ENCODE results near the gene LDLRAD1. TPM values are rescaled to one million over a fixed set of nuclear protein-coding genes. Genes with fewer than 3 reads are reported as not detected.

LDLRAD1 gene
- polyA plus RNA-seq, 1 donor (not counting 4 experiments of a cell fraction or from before 2014, with no cell fraction given), result not detected

DNA sequence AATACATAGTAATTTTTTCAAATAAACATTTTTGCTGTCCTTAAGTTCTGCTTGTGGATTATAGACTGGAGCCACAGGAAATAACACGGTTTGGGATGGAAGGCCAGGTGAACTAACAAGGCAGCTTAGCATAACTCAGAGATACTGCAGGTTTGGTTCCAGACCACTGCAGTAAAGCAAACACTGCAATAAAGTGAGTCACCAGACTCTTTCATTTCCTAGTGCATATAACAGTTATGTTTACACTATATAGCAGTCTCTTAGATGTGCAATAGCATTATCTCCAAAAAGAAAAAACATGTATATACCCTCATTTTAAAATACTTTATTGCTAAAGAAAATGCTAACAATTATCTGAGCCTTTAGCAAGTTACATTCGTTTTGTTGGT, 49.9 kb downstream of the LDLRAD1 start:
- dilution Hi-C loops (cut with MboI; ENCODE audit: extremely low pct_ligation_motif_present, low sequenced_read_pairs), result no loop called here
- DNase-seq (ENCODE audit: low read depth, low spot score) (no peak), FAIRE-seq (no peak)
- Histone ChIP-seq H3K9me1 (ENCODE audit: control insufficient read depth, extremely low read depth, insufficient read depth, low read length) (no peaks in the 10 kb centered on the region), H3K27ac (ENCODE audit: control insufficient read depth, insufficient read depth, low read length) (no peak overlapping the region), H3K9ac (ENCODE audit: control insufficient read depth, extremely low read depth, insufficient read depth, low read length) (no peak overlapping the region), H3K36me3 (ENCODE audit: control insufficient read depth in 2 of 2, extremely low read depth in 1 of 2, insufficient read depth in 2 of 2, low read length in 2 of 2) (peaks cover 22 to 23% of the 10 kb centered on the region in 2 experiments), H3K79me2 (ENCODE audit: control insufficient read depth, insufficient read depth, low read length) (no peaks in the 10 kb centered on the region), H3K27me3 (ENCODE audit: control insufficient read depth, extremely low read depth, insufficient read depth, low read length) (no peaks in the 10 kb centered on the region), H3K4me1 (ENCODE audit: control insufficient read depth, extremely low read depth, insufficient read depth, low read length) (no peaks in the 10 kb centered on the region), H3K4me2 (ENCODE audit: control insufficient read depth, extremely low read depth, insufficient read depth, low read depth, low read length) (no peak overlapping the region), H3K9me3 (ENCODE audit: control insufficient read depth, low read depth, low read length) (no peaks in the 10 kb centered on the region), H4K20me1 (ENCODE audit: control insufficient read depth, extremely low read depth, insufficient read depth, low read length) (no peaks in the 10 kb centered on the region), H3K4me3 (ENCODE audit: control insufficient read depth in 2 of 3, extremely low read depth in 1 of 3, insufficient read depth in 2 of 3, low read depth in 1 of 3, low read length in 3 of 3) (no peak overlapping the region), H2AFZ (ENCODE audit: control insufficient read depth, low read length) (no peak overlapping the region)
- TF ChIP-seq EZH2 (IDR thresholded peaks at IDR 0.05; ENCODE audit: low read length), result no peak
- TF ChIP-seq, protein P1, sequence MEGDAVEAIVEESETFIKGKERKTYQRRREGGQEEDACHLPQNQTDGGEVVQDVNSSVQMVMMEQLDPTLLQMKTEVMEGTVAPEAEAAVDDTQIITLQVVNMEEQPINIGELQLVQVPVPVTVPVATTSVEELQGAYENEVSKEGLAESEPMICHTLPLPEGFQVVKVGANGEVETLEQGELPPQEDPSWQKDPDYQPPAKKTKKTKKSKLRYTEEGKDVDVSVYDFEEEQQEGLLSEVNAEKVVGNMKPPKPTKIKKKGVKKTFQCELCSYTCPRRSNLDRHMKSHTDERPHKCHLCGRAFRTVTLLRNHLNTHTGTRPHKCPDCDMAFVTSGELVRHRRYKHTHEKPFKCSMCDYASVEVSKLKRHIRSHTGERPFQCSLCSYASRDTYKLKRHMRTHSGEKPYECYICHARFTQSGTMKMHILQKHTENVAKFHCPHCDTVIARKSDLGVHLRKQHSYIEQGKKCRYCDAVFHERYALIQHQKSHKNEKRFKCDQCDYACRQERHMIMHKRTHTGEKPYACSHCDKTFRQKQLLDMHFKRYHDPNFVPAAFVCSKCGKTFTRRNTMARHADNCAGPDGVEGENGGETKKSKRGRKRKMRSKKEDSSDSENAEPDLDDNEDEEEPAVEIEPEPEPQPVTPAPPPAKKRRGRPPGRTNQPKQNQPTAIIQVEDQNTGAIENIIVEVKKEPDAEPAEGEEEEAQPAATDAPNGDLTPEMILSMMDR (optimal IDR thresholded peaks at IDR 0.05 in 1 of 3, IDR thresholded peaks at IDR 0.05 in 1 of 3, conservative IDR thresholded peaks at IDR 0.05 in 1 of 3; ENCODE audit: extremely low read depth in 1 of 3, insufficient read depth in 2 of 3, low read length in 3 of 3), result no peak

DNA sequence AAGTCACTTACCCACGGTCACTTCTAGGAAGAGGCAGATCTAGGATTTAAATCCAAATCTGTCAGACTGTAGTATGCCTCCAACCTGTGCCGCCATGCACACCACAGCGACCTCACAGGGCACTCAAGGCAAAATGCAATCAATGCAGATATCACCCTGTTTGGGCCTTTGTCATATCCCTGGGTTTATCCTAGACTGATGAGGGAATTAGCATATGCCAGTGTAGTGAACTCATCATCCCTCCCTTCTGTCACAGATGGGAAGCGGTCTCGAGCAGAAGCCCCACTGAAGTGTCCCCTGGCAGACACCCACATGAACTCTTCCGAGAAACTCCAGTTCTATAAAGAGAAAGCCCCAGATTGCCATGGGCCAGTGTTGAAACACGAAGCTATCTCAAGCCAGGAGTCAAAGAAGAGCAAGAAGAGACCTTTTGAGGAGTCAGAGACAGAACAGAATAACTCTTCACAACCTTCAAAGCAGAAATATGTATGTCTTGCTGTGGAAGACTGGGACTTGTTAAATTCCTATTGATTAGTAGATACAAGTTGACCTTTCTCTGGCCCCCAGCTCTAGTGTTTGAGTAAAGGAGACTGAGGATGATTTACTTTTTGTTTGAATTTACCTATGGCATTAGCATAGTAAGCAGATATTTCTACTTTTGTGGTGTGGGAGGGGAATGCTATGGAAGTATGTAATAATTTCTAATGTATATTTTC, 50.4 kb downstream of the LDLRAD1 start:
- Histone ChIP-seq H2AFZ (ENCODE audit: control insufficient read depth, low read length) (no peak overlapping the region), H3K9ac (ENCODE audit: control insufficient read depth, extremely low read depth, insufficient read depth, low read length) (no peak overlapping the region), H4K20me1 (ENCODE audit: control insufficient read depth, extremely low read depth, insufficient read depth, low read length) (no peaks in the 10 kb centered on the region), H3K27me3 (ENCODE audit: control insufficient read depth, extremely low read depth, insufficient read depth, low read length) (no peaks in the 10 kb centered on the region), H3K4me2 (ENCODE audit: control insufficient read depth, extremely low read depth, insufficient read depth, low read depth, low read length) (no peak overlapping the region), H3K4me3 (ENCODE audit: control insufficient read depth in 2 of 3, extremely low read depth in 1 of 3, insufficient read depth in 2 of 3, low read depth in 1 of 3, low read length in 3 of 3) (no peak overlapping the region), H3K79me2 (ENCODE audit: control insufficient read depth, insufficient read depth, low read length) (no peaks in the 10 kb centered on the region), H3K27ac (ENCODE audit: control insufficient read depth, insufficient read depth, low read length) (no peak overlapping the region), H3K9me3 (ENCODE audit: control insufficient read depth, low read depth, low read length) (no peaks in the 10 kb centered on the region), H3K36me3 (ENCODE audit: control insufficient read depth in 2 of 2, extremely low read depth in 1 of 2, insufficient read depth in 2 of 2, low read length in 2 of 2) (peaks cover 27 to 29% of the 10 kb centered on the region in 2 experiments), H3K9me1 (ENCODE audit: control insufficient read depth, extremely low read depth, insufficient read depth, low read length) (no peaks in the 10 kb centered on the region), H3K4me1 (ENCODE audit: control insufficient read depth, extremely low read depth, insufficient read depth, low read length) (no peaks in the 10 kb centered on the region)
- no peak for DNase-seq (ENCODE audit: low read depth, low spot score)
- no peak for FAIRE-seq
- dilution Hi-C loops (cut with MboI; ENCODE audit: extremely low pct_ligation_motif_present, low sequenced_read_pairs), result no loop called here
- no peak for TF ChIP-seq EZH2 (IDR thresholded peaks at IDR 0.05; ENCODE audit: low read length)
- TF ChIP-seq, protein P1 (optimal IDR thresholded peaks at IDR 0.05 in 1 of 3, IDR thresholded peaks at IDR 0.05 in 1 of 3, conservative IDR thresholded peaks at IDR 0.05 in 1 of 3; ENCODE audit: extremely low read depth in 1 of 3, insufficient read depth in 2 of 3, low read length in 3 of 3), result no peak

Data from keratinocyte (primary cell).